Hair follicle dermal papilla cell (primary cell): ENCODE data around the gene UBR1. TPM values are rescaled to one million over a fixed set of nuclear protein-coding genes. Genes with fewer than 3 reads are reported as not detected.

Source experiments
- small RNA-seq: library from RNA; depleted of rRNA; stranded (forward); fragments of <200 nt; gene quantifications from one replicate; pipeline ENCODE3, GENCODE V24; 2012
- total RNA-seq: library from RNA; depleted of rRNA; stranded (reverse); fragments of >200 nt; gene quantifications from 2 replicates; pipeline ENCODE4 v1.2.3, GENCODE V29; 2012

UBR1 gene
- total RNA-seq = 31.2 and 44.3 TPM in 2 replicates

DNA sequence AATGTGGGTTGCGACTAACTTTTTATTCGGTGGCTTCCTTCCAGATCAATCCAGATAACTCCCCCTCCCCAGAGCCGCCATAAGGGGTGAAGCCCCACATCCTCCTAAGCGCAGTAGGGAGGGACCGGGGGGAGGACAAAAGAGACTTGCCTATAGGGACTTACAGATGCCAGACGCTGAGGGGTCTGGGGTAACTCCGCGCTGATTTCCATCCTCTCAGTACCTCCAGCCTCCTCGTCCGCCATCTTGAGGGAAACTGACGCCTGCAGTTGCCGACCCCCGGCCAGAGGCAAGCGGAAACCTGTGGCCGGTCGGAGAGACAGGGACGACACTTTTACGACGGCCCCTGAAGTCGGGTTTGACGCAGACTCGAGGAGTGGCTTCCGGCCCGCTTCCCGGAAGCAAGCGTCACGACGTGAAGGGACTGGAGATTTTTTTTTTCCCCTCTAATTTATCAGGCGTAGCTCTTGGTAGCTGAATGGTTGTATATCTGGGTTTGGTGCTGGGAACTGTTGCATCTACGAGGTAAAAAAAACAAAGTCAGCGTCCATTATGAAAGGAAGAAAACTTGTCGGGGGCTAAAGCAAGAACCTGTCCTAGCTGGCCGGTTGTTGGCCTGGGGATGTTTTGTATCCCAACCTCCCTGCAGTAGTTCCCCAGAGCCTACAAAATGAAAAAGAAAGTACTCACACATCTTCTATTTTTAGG is at the start of gene UBR1:
Gene UBR1 (minus strand): TSS at position 261 of the 708 bp plus-strand sequence. CDS start 16 bp downstream, at position 245.

DNA sequence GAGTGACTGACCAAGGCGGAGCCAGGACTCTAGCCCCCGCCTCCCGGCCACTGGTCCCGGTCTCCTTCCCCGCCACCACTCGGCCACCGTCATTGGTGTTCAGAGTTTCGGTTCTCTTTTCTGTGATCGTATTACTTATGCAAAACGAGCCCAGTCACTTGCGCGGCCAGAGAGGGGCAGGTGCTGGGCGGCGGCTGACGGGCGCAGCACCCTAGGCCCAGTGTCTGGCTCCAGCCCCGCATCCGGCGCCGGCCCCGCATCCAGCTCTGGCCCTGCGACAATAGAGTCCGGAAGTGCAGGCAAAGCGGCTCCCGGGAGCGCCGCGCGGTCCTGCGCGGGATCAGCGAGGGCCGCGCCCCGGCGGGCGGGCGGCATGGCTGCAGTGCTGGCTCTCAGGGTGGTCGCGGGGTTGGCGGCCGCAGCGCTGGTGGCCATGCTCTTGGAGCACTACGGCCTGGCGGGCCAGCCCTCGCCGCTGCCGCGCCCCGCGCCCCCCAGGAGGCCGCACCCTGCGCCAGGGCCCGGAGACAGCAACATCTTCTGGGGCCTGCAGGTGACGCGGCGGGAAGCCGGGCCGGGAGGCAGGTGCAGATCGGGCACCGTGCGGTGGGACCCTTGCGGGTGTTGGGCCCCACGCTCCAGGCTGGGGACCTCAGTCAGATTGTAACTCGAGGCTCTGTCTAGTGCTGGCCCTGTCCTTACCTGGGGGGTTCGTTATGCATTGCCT is 27.8 kb upstream of the UBR1 start, which contains the start of gene TMEM62:
Gene TMEM62 (plus strand): TSS at position 157 of the 727 bp plus-strand sequence. CDS start 217 bp downstream, at position 374.

DNA sequence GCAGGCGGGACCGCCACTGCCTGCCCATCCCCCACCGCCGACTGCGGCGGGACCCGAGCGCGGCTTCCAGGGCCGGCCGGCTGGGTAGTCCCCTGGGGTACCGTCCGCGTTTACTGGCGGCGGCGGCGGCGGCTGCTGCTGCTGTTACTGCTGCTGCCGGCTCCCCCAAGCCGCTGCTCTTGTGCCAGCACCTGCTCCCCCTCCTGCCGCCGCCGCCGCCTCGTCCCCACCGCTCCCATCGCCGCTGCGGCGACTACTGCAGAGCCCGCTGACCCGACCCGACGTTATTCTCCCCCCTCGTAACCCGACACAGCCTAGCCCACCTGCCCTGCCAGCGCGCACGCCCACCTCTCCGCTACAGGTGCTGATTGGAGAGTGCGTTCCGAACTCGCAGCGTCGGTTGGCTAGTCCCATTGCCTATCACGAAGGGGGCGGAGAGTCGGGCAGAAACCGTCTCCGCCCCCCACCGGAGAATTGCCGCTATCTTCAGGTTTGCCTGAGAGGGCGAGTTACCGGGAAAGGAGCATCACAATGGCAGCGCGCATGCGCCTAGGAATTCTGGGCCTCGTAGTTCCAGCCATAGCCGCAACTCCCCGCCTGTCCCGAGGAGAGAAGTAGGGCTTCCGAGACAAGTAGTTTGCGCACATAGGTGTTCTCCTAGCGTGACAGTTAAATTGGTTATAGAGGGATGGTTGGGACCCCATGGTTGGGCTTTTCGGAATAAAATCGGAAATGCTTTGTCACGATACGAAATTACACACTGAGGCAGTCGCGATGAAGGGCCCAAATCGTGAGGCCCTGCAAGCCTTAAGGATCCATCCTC is 185.1 kb downstream of the UBR1 start, which contains the start of gene TTBK2:
Gene TTBK2 (minus strand): TSS at position 260 of the 823 bp plus-strand sequence. CDS start 42,161 bp downstream, outside the sequence.

Small RNAs within 50 kb of the gene (small RNA-seq; reads per million reads assigned to genes)
- not detected for gene AC068724.2

Other genes with a start within 250 kb of the UBR1 start
- gene TTBK2, start 185.3 kb downstream of the UBR1 start, total RNA-seq = 15.1 and 15.5 TPM in 2 replicates
- 15.4 and 18.2 TPM in 2 replicates for gene TMEM62, start 27.5 kb upstream of the UBR1 start, total RNA-seq
- gene CCNDBP1, start 79.4 kb upstream of the UBR1 start, total RNA-seq = 70.6 and 81.2 TPM in 2 replicates
- gene EPB42, start 115.0 kb upstream of the UBR1 start, total RNA-seq = not detected in 2 replicates
- gene TGM5, start 160.9 kb upstream of the UBR1 start, total RNA-seq = not detected in 2 replicates
- not detected in 2 replicates for gene TGM7, start 196.2 kb upstream of the UBR1 start, total RNA-seq
- 7.5 and 9.2 TPM in 2 replicates for gene LCMT2, start 224.5 kb upstream of the UBR1 start, total RNA-seq